Measurements from ENCODE around the gene MCC. TPM values are rescaled to one million over a fixed set of nuclear protein-coding genes. Genes with fewer than 3 reads are reported as not detected.

Gene MCC
- polyA plus RNA-seq, 1 donor (not counting 4 experiments of a cell fraction or from before 2014, with no cell fraction given): 24.6 TPM

DNA sequence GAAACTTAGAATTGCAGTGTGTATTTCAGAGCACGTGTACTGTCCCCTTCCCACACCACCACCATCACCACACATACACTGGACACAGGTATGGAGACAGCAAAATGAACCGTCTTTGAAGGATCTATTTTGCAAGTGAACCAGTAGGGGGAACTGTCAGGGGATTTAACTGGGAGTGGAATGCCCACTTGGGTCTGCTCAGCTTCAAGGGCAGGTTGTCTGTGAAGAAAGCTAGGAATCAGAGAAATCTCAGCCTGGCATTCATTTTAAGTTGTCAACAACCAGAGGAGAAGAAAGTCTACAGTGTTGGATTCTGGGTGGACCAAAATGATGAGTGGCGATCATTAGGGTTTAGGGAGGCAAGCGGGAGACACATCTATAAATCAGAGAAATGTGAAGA lies 364.6 kb downstream of the MCC start:
- Histone ChIP-seq H3K79me2 (ENCODE audit: control insufficient read depth, insufficient read depth, low read length) (peaks cover 20% of the 10 kb centered on the region), H3K27me3 (ENCODE audit: control insufficient read depth, extremely low read depth, insufficient read depth, low read length) (no peaks in the 10 kb centered on the region), H3K4me3 (ENCODE audit: control insufficient read depth in 2 of 3, extremely low read depth in 1 of 3, insufficient read depth in 2 of 3, low read depth in 1 of 3, low read length in 3 of 3) (no peak overlapping the region), H3K9ac (ENCODE audit: control insufficient read depth, extremely low read depth, insufficient read depth, low read length) (no peak overlapping the region), H3K27ac (ENCODE audit: control insufficient read depth, insufficient read depth, low read length) (no peak overlapping the region), H4K20me1 (ENCODE audit: control insufficient read depth, extremely low read depth, insufficient read depth, low read length) (no peaks in the 10 kb centered on the region), H3K4me1 (ENCODE audit: control insufficient read depth, extremely low read depth, insufficient read depth, low read length) (peaks cover 17% of the 10 kb centered on the region), H3K9me1 (ENCODE audit: control insufficient read depth, extremely low read depth, insufficient read depth, low read length) (peaks cover 3% of the 10 kb centered on the region), H2AFZ (ENCODE audit: control insufficient read depth, low read length) (no peak overlapping the region), H3K4me2 (ENCODE audit: control insufficient read depth, extremely low read depth, insufficient read depth, low read depth, low read length) (no peak overlapping the region), H3K9me3 (ENCODE audit: control insufficient read depth, low read depth, low read length) (no peaks in the 10 kb centered on the region), H3K36me3 (ENCODE audit: control insufficient read depth in 2 of 2, extremely low read depth in 1 of 2, insufficient read depth in 2 of 2, low read length in 2 of 2) (peaks cover 0 to 3% of the 10 kb centered on the region in 2 experiments)
- TF ChIP-seq EZH2 (IDR thresholded peaks at IDR 0.05; ENCODE audit: low read length): no peak
- TF ChIP-seq, protein P1, sequence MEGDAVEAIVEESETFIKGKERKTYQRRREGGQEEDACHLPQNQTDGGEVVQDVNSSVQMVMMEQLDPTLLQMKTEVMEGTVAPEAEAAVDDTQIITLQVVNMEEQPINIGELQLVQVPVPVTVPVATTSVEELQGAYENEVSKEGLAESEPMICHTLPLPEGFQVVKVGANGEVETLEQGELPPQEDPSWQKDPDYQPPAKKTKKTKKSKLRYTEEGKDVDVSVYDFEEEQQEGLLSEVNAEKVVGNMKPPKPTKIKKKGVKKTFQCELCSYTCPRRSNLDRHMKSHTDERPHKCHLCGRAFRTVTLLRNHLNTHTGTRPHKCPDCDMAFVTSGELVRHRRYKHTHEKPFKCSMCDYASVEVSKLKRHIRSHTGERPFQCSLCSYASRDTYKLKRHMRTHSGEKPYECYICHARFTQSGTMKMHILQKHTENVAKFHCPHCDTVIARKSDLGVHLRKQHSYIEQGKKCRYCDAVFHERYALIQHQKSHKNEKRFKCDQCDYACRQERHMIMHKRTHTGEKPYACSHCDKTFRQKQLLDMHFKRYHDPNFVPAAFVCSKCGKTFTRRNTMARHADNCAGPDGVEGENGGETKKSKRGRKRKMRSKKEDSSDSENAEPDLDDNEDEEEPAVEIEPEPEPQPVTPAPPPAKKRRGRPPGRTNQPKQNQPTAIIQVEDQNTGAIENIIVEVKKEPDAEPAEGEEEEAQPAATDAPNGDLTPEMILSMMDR (optimal IDR thresholded peaks at IDR 0.05 in 1 of 3, IDR thresholded peaks at IDR 0.05 in 1 of 3, conservative IDR thresholded peaks at IDR 0.05 in 1 of 3; ENCODE audit: extremely low read depth in 1 of 3, insufficient read depth in 2 of 3, low read length in 3 of 3): peak in 2 of 3 experiments; percentile 37
- no peak for DNase-seq (ENCODE audit: low read depth, low spot score)
- FAIRE-seq: no peak
- dilution Hi-C loops (cut with MboI; ENCODE audit: extremely low pct_ligation_motif_present, low sequenced_read_pairs): no loop called here

DNA sequence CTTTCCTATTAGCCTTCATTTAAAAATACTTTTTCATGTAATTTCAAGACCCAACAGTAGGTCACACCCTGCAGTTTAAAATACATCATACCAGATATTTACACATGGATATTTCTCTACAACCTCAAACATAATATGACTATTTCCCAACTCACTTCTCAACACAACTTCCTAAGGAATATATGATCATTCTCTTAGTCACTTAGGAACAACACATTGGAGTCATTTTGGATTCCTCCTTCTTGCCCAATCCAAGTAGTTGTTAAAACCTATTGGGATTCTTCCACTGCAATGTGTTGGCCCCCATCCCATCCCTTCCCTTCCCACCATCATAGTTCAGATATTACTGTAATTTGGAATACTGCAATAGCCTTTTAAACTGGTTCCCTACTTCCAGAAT lies 366.2 kb downstream of the MCC start:
- no peak overlapping the region for H3K4me3 ChIP-seq (ENCODE audit: control insufficient read depth in 2 of 3, extremely low read depth in 1 of 3, insufficient read depth in 2 of 3, low read depth in 1 of 3, low read length in 3 of 3)
- TF ChIP-seq EZH2 (IDR thresholded peaks at IDR 0.05; ENCODE audit: low read length): no peak
- TF ChIP-seq, protein P1 (optimal IDR thresholded peaks at IDR 0.05 in 1 of 3, IDR thresholded peaks at IDR 0.05 in 1 of 3, conservative IDR thresholded peaks at IDR 0.05 in 1 of 3; ENCODE audit: extremely low read depth in 1 of 3, insufficient read depth in 2 of 3, low read length in 3 of 3): no peak

More for the DNA sequence above, 366.2 kb downstream of the MCC start:
- Histone ChIP-seq H4K20me1 (ENCODE audit: control insufficient read depth, extremely low read depth, insufficient read depth, low read length) (no peaks in the 10 kb centered on the region), H3K4me2 (ENCODE audit: control insufficient read depth, extremely low read depth, insufficient read depth, low read depth, low read length) (peak overlapping the region; percentile 45), H3K36me3 (ENCODE audit: control insufficient read depth in 2 of 2, extremely low read depth in 1 of 2, insufficient read depth in 2 of 2, low read length in 2 of 2) (peaks cover 0 to 3% of the 10 kb centered on the region in 2 experiments), H3K27me3 (ENCODE audit: control insufficient read depth, extremely low read depth, insufficient read depth, low read length) (no peaks in the 10 kb centered on the region), H3K79me2 (ENCODE audit: control insufficient read depth, insufficient read depth, low read length) (peaks cover 19% of the 10 kb centered on the region), H3K9ac (ENCODE audit: control insufficient read depth, extremely low read depth, insufficient read depth, low read length) (no peak overlapping the region), H3K27ac (ENCODE audit: control insufficient read depth, insufficient read depth, low read length) (peak overlapping the region; percentile 65), H3K9me1 (ENCODE audit: control insufficient read depth, extremely low read depth, insufficient read depth, low read length) (peaks cover 3% of the 10 kb centered on the region), H3K4me1 (ENCODE audit: control insufficient read depth, extremely low read depth, insufficient read depth, low read length) (peaks cover 26% of the 10 kb centered on the region), H3K9me3 (ENCODE audit: control insufficient read depth, low read depth, low read length) (no peaks in the 10 kb centered on the region), H2AFZ (ENCODE audit: control insufficient read depth, low read length) (no peak overlapping the region)
- FAIRE-seq (peak; percentile 77), DNase-seq (ENCODE audit: low read depth, low spot score) (peak; percentile 56)
- dilution Hi-C loops (cut with MboI; ENCODE audit: extremely low pct_ligation_motif_present, low sequenced_read_pairs): no loop called here
